HFFc6 (cell line): Measurements from ENCODE around the gene PPFIBP1. TPM values are rescaled to one million over a fixed set of nuclear protein-coding genes. Genes with fewer than 3 reads are reported as not detected.
"Not testable (repeated sequence)": the region's sequence is repeated elsewhere in the genome, so short reads cannot be mapped to it uniquely, and the experiment has no call there.

Experiments used
- DNase-seq: peaks from one replicate; pipeline ENCODE4 v3.0.0-alpha.2; 2018
- H3K27ac Mint-ChIP-seq: 2 replicates; pipeline ENCODE4 v1.8.0; 2020; ENCODE audit warnings: mild to moderate bottlenecking, mixed read lengths
- H3K27me3 Mint-ChIP-seq: 2 replicates; pipeline ENCODE4 v1.8.0; 2021; ENCODE audit warnings: mild to moderate bottlenecking, moderate library complexity, mixed read lengths; ENCODE audit not compliant: insufficient read depth
- H3K36me3 Mint-ChIP-seq: 2 replicates; pipeline ENCODE4 v1.8.0; 2021; ENCODE audit warnings: low read depth, mixed read lengths
- H3K4me1 Mint-ChIP-seq: 2 replicates; pipeline ENCODE4 v1.8.0; 2020; ENCODE audit warnings: low read depth, mixed read lengths
- H3K4me3 Mint-ChIP-seq: 2 replicates; pipeline ENCODE4 v1.8.0; 2020; ENCODE audit warnings: mild to moderate bottlenecking, moderate library complexity, mixed read lengths
- H3K9me3 Mint-ChIP-seq: 2 replicates; pipeline ENCODE4 v1.8.0; 2020; ENCODE audit warnings: mild to moderate bottlenecking, mixed read lengths
- CTCF ChIP-seq: fragments of 200-600 bp; sonication (generic); IDR thresholded peaks from 2 replicates; pipeline ENCODE4 v1.5.0; 2021; ENCODE audit warnings: antibody characterized with exemption, mild to moderate bottlenecking
- total RNA-seq, 6 experiments: library from RNA; stranded (reverse); fragmentation: NEBNext Ultra II Directional; extraction: Animal tissue kit (Norgen Biotek cat#: 25700); gene quantifications; 2 replicates in 1 of 6; 3 replicates in 5 of 6; pipeline ENCODE4 v1.2.3, GENCODE V29; 2021

Gene PPFIBP1
- total RNA-seq, 6 experiments from 2014 or later = 79.1 to 104 (median 92.0) TPM

DNA sequence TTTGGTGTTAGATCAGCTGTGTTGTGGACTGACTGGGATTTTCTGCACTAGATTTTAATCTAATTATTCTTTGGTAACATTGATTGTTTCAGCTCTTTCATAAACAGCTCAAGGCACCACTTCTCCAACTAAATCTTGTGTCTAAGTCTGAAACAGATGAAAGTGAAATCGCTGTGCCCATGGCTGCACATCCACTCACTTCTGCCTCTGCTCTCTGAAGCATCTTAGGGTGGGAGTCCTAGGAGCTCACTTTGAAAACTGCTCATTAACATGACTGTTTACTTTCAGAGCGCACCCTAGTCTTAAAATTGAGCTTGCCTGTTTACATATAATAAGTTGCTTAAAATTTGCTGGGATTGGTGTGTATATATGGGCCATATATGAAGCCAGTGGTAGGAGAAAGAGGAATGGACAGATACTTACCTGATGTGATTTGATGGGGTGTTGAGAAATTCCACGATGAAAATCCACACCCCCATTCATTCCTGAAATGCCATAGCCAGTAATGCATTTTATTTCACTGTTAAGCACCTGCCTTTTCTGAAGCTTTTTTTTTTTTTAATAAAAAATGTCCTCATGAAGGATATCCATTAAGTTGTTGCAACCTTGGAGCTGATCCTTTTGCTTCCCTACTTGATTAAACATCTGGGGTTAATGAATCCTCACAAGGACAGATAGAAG is 52.8 kb downstream of the PPFIBP1 start:
- Mint-ChIP-seq H3K27ac (peak overlapping the region; percentile 99), H3K4me3 (no peak overlapping the region; the same call in 1 of the 2 replicates), H3K9me3 (no peaks in the 10 kb centered on the region), H3K4me1 (peaks cover 92% of the 10 kb centered on the region), H3K36me3 (peaks cover 41% of the 10 kb centered on the region), H3K27me3 (no peaks in the 10 kb centered on the region)
- no peak for DNase-seq
- TF ChIP-seq CTCF = no peak

GRCh38 chr12:27577688-27578087 is 53.7 kb downstream of the PPFIBP1 start:
- Mint-ChIP-seq H3K4me1 (peaks cover 91% of the 10 kb centered on the region), H3K36me3 (peaks cover 46% of the 10 kb centered on the region), H3K9me3 (no peaks in the 10 kb centered on the region), H3K4me3 (no peak overlapping the region), H3K27me3 (no peaks in the 10 kb centered on the region), H3K27ac (peak overlapping the region; percentile 25; the same call in 1 of the 2 replicates)
- no peak for DNase-seq
- no peak for TF ChIP-seq CTCF

DNA sequence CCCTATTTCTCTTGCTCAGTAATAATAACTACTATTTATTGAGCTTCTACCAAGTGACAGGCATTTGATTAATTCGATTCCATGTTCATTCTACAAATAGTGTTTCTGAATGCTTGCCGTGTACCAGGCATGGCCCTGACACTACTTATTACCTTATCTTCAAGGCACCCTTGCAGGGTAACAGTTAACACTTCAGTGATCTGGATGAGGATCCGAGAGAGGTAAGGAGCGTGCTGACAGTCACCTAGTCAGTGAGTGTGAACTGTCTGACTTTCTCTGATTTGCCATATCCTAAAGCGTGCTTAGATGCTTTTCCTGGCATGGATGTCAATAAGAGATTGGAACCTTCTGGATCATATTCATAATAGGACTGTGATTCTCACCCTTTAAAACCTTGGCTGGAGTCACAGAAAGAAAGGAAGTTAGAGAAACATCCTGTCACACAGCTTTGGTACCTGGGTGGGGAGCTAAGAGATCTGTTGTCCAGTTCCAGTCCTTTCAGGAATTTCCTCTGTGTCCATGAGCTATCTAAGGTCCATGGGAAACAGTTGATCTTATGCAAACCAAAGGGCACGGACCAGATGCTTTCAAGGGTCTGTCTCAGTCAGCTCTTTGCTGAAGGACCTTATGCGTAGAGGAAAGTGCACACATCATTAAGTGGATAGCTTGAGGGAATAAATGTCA is 54.8 kb downstream of the PPFIBP1 start:
- Mint-ChIP-seq H3K4me3 (no peak overlapping the region), H3K27ac (no peak overlapping the region), H3K4me1 (peaks cover 91% of the 10 kb centered on the region)

GRCh38 chr12:27580561-27581330 is 56.7 kb downstream of the PPFIBP1 start:
- Mint-ChIP-seq H3K4me3 (no peak overlapping the region), H3K4me1 (peaks cover 76% of the 10 kb centered on the region), H3K27ac (no peak overlapping the region; the same call in 1 of the 2 replicates), H3K9me3 (no peaks in the 10 kb centered on the region), H3K27me3 (no peaks in the 10 kb centered on the region), H3K36me3 (peaks cover 56% of the 10 kb centered on the region)
- DNase-seq = no peak
- no peak for TF ChIP-seq CTCF

More for the DNA sequence above, 54.8 kb downstream of the PPFIBP1 start:
- H3K27me3 Mint-ChIP-seq = no peaks in the 10 kb centered on the region
- DNase-seq = no peak
- H3K9me3 Mint-ChIP-seq = no peaks in the 10 kb centered on the region
- H3K36me3 Mint-ChIP-seq = peaks cover 50% of the 10 kb centered on the region
- no peak for TF ChIP-seq CTCF

GRCh38 chr12:27581331-27581671 is 57.3 kb downstream of the PPFIBP1 start:
- Mint-ChIP-seq H3K4me1 (peaks cover 70% of the 10 kb centered on the region), H3K36me3 (peaks cover 56% of the 10 kb centered on the region)
- DNase-seq, H3K27ac Mint-ChIP-seq, H3K27me3 Mint-ChIP-seq, H3K4me3 Mint-ChIP-seq, H3K9me3 Mint-ChIP-seq: not testable (repeated sequence)

DNA sequence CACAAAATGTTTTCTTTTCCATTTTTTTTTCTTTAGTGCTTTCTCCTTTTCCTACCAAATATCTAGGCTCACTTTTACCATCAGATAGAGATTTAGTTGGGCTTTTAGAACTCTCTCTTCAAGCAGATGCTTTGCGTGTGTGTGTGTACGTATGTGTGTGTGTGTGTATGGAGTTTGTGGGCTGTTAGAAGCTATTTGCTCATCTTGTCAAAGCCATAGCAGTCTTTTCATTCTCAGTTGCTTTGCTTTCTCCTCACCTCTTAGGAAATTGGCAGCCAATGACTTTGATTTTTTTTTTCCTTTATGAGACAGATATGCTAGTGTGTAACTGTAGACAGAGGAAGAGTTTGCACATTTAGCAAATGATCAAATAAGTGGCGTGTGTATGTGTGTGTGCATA is 57.8 kb downstream of the PPFIBP1 start:
- 0 out of 2 replicates have a peak overlapping the region, but pooled peaks have one; percentile 24 for H3K27ac Mint-ChIP-seq
- not testable (repeated sequence) for H3K9me3 Mint-ChIP-seq, H3K27me3 Mint-ChIP-seq, H3K4me3 Mint-ChIP-seq, DNase-seq
- peaks cover 56% of the 10 kb centered on the region for H3K36me3 Mint-ChIP-seq
- H3K4me1 Mint-ChIP-seq = peaks cover 65% of the 10 kb centered on the region

GRCh38 chr12:27582445-27582844 is 58.4 kb downstream of the PPFIBP1 start:
- H3K27ac Mint-ChIP-seq, H3K27me3 Mint-ChIP-seq, DNase-seq, H3K9me3 Mint-ChIP-seq, H3K4me3 Mint-ChIP-seq: not testable (repeated sequence)
- peaks cover 59% of the 10 kb centered on the region for H3K4me1 Mint-ChIP-seq
- peaks cover 56% of the 10 kb centered on the region for H3K36me3 Mint-ChIP-seq
